ENCODE data around the gene CYP26B1.
A peak's percentile ranks its signal among the peaks of the same experiment; 100 is the strongest.

CYP26B1 gene

GRCh38 chr2:72147303-72147971 is at the start of gene CYP26B1:
Gene CYP26B1, minus strand, starts transcription at chr2:72147862. Its CDS starts 28 bp downstream, at chr2:72147834.
- Histone ChIP-seq H3K36me3 (ENCODE audit: control insufficient read depth, insufficient read depth, low read length) (no peaks in the 10 kb centered on the region), H3K27me3 (replicated peaks; ENCODE audit: control insufficient read depth, insufficient read depth, low read length) (peaks cover 2% of the 10 kb centered on the region), H3K4me3 (replicated peaks; ENCODE audit: low read depth, low read length) (peak within 1 kb of the TSS; percentile 36)
- no peak for DNase-seq (ENCODE audit: extremely low read depth, insufficient read length)
- TF ChIP-seq CTCF (IDR thresholded peaks at IDR 0.05; ENCODE audit: insufficient read depth, low read length, poor library complexity, severe bottlenecking), result no peak

- H3K27me3 ChIP-seq (replicated peaks; ENCODE audit: control insufficient read depth, insufficient read depth, low read length), result no peaks in the 10 kb centered on the region
- TF ChIP-seq CTCF (IDR thresholded peaks at IDR 0.05; ENCODE audit: insufficient read depth, low read length, poor library complexity, severe bottlenecking), result no peak
- DNase-seq (ENCODE audit: extremely low read depth, insufficient read length), result no peak
- no peaks in the 10 kb centered on the region for H3K36me3 ChIP-seq (ENCODE audit: control insufficient read depth, insufficient read depth, low read length)
- no peak overlapping the region for H3K4me3 ChIP-seq (replicated peaks; ENCODE audit: low read depth, low read length)
These were observed 46.1 kb upstream of the CYP26B1 start for GRCh38 chr2:72193723-72194122.

- H3K4me3 ChIP-seq (replicated peaks; ENCODE audit: low read depth, low read length), result no peak overlapping the region
- no peak for TF ChIP-seq CTCF (IDR thresholded peaks at IDR 0.05; ENCODE audit: insufficient read depth, low read length, poor library complexity, severe bottlenecking)
- no peaks in the 10 kb centered on the region for H3K27me3 ChIP-seq (replicated peaks; ENCODE audit: control insufficient read depth, insufficient read depth, low read length)
These were observed 43.8 kb upstream of the CYP26B1 start for GRCh38 chr2:72191441-72191840.

GRCh38 chr2:72185206-72185605 is 37.5 kb upstream of the CYP26B1 start:
- no peak for TF ChIP-seq CTCF (IDR thresholded peaks at IDR 0.05; ENCODE audit: insufficient read depth, low read length, poor library complexity, severe bottlenecking)
- Histone ChIP-seq H3K4me3 (replicated peaks; ENCODE audit: low read depth, low read length) (no peak overlapping the region), H3K27me3 (replicated peaks; ENCODE audit: control insufficient read depth, insufficient read depth, low read length) (no peaks in the 10 kb centered on the region), H3K36me3 (ENCODE audit: control insufficient read depth, insufficient read depth, low read length) (no peaks in the 10 kb centered on the region)
- DNase-seq (ENCODE audit: extremely low read depth, insufficient read length), result no peak

More at GRCh38 chr2:72191441-72191840, 43.8 kb upstream of the CYP26B1 start:
- DNase-seq (ENCODE audit: extremely low read depth, insufficient read length), result no peak
- H3K36me3 ChIP-seq (ENCODE audit: control insufficient read depth, insufficient read depth, low read length), result no peaks in the 10 kb centered on the region

- no peak for DNase-seq (ENCODE audit: extremely low read depth, insufficient read length)
- Histone ChIP-seq H3K4me3 (replicated peaks; ENCODE audit: low read depth, low read length) (no peak overlapping the region), H3K36me3 (ENCODE audit: control insufficient read depth, insufficient read depth, low read length) (no peaks in the 10 kb centered on the region), H3K27me3 (replicated peaks; ENCODE audit: control insufficient read depth, insufficient read depth, low read length) (no peaks in the 10 kb centered on the region)
- no peak for TF ChIP-seq CTCF (IDR thresholded peaks at IDR 0.05; ENCODE audit: insufficient read depth, low read length, poor library complexity, severe bottlenecking)
These were observed 35.8 kb upstream of the CYP26B1 start for GRCh38 chr2:72183466-72183865.

- no peaks in the 10 kb centered on the region for H3K27me3 ChIP-seq (replicated peaks; ENCODE audit: control insufficient read depth, insufficient read depth, low read length)
- no peak for TF ChIP-seq CTCF (IDR thresholded peaks at IDR 0.05; ENCODE audit: insufficient read depth, low read length, poor library complexity, severe bottlenecking)
- H3K36me3 ChIP-seq (ENCODE audit: control insufficient read depth, insufficient read depth, low read length), result no peaks in the 10 kb centered on the region
- no peak overlapping the region for H3K4me3 ChIP-seq (replicated peaks; ENCODE audit: low read depth, low read length)
- no peak for DNase-seq (ENCODE audit: extremely low read depth, insufficient read length)
These were observed 35.4 kb upstream of the CYP26B1 start for GRCh38 chr2:72183016-72183415.

Measured in GM06990 (cell line).